Measurements from ENCODE around the gene BCAP29. TPM values are rescaled to one million over a fixed set of nuclear protein-coding genes. Genes with fewer than 3 reads are reported as not detected.

BCAP29 gene
- total and polyA plus RNA-seq, 5 donors from 2014 or later, result 15.5 to 47.4 (median 32.6) TPM

GRCh38 chr7:107564553-107565298 lies 15.3 kb upstream of the BCAP29 start:
- peak overlapping the region; percentile 90 for H3K27ac ChIP-seq (ENCODE audit: insufficient read depth, low read length, poor library complexity, severe bottlenecking)
- peaks cover 32 to 57% (median 47%) of the 10 kb centered on the region in 4 donors for H3K4me1 Mint-ChIP-seq
- DNase-seq, result peak in 1 of 3 donors; percentile 52
- H3K4me3 ChIP-seq (ENCODE audit: low read depth, low read length), result peak overlapping the region; percentile 83
- peaks cover 0 to 3% (median 0%) of the 10 kb centered on the region in 7 donors for H3K9me3 Mint-ChIP-seq
- no peaks in the 10 kb centered on the region for H3K27me3 Mint-ChIP-seq
- ATAC-seq (ENCODE audit: low read depth in 2 of 2), result no peak
- H3K36me3 Mint-ChIP-seq, result peaks cover 17% of the 10 kb centered on the region
- H3K27ac Mint-ChIP-seq, result peak overlapping the region; percentile 92 to 98 (median 93)
- H3K36me3 ChIP-seq (ENCODE audit: control insufficient read depth, insufficient read depth, low read length), result peaks cover 2% of the 10 kb centered on the region
- H3K9me3 ChIP-seq (ENCODE audit: control insufficient read depth in 2 of 2, low read length in 2 of 2), result no peaks in the 10 kb centered on the region
- no peaks in the 10 kb centered on the region for H3K27me3 ChIP-seq (ENCODE audit: control insufficient read depth, insufficient read depth, low read length)
- H3K4me3 Mint-ChIP-seq, result peak overlapping the region; percentile 83 to 98 (median 90)
- peaks cover 42% of the 10 kb centered on the region for H3K4me1 ChIP-seq (ENCODE audit: control insufficient read depth, insufficient read depth, low read length, poor library complexity, severe bottlenecking)

- ATAC-seq (ENCODE audit: low read depth in 2 of 2) (no peak), DNase-seq (no peak)
- Histone ChIP-seq H3K36me3 (ENCODE audit: control insufficient read depth, insufficient read depth, low read length) (peaks cover 11% of the 10 kb centered on the region), H3K4me3 (ENCODE audit: low read depth, low read length) (no peak overlapping the region), H3K27me3 (ENCODE audit: control insufficient read depth, insufficient read depth, low read length) (no peaks in the 10 kb centered on the region), H3K4me1 (ENCODE audit: control insufficient read depth, insufficient read depth, low read length, poor library complexity, severe bottlenecking) (no peaks in the 10 kb centered on the region), H3K9me3 (ENCODE audit: control insufficient read depth in 2 of 2, low read length in 2 of 2) (no peaks in the 10 kb centered on the region), H3K27ac (ENCODE audit: insufficient read depth, low read length, poor library complexity, severe bottlenecking) (no peak overlapping the region)
- Mint-ChIP-seq H3K4me1 (peaks cover 0 to 14% (median 4%) of the 10 kb centered on the region in 4 donors), H3K27ac (no peak overlapping the region), H3K27me3 (no peaks in the 10 kb centered on the region), H3K4me3 (no peak overlapping the region), H3K36me3 (peaks cover 29% of the 10 kb centered on the region), H3K9me3 (peaks cover 0 to 3% (median 0%) of the 10 kb centered on the region in 7 donors)
Measured at GRCh38 chr7:107570298-107570697, 9.7 kb upstream of the BCAP29 start.

- H3K27me3 Mint-ChIP-seq, result no peaks in the 10 kb centered on the region
- H3K4me1 Mint-ChIP-seq, result peaks cover 0 to 2% (median 1%) of the 10 kb centered on the region in 4 donors
- Histone ChIP-seq H3K4me1 (ENCODE audit: control insufficient read depth, insufficient read depth, low read length, poor library complexity, severe bottlenecking) (no peaks in the 10 kb centered on the region), H3K27me3 (ENCODE audit: control insufficient read depth, insufficient read depth, low read length) (no peaks in the 10 kb centered on the region), H3K36me3 (ENCODE audit: control insufficient read depth, insufficient read depth, low read length) (peaks cover 9% of the 10 kb centered on the region), H3K27ac (ENCODE audit: insufficient read depth, low read length, poor library complexity, severe bottlenecking) (no peak overlapping the region), H3K4me3 (ENCODE audit: low read depth, low read length) (no peak overlapping the region), H3K9me3 (ENCODE audit: control insufficient read depth in 2 of 2, low read length in 2 of 2) (no peaks in the 10 kb centered on the region)
- no peaks in the 10 kb centered on the region for H3K9me3 Mint-ChIP-seq
- no peak overlapping the region for H3K4me3 Mint-ChIP-seq
- ATAC-seq (ENCODE audit: low read depth in 2 of 2) (no peak), DNase-seq (no peak)
- no peak overlapping the region for H3K27ac Mint-ChIP-seq
- H3K36me3 Mint-ChIP-seq, result peaks cover 22% of the 10 kb centered on the region
Measured at GRCh38 chr7:107573537-107573936, 6.5 kb upstream of the BCAP29 start.

- peaks cover 7% of the 10 kb centered on the region for H3K36me3 Mint-ChIP-seq
- no peak for DNase-seq
- H3K4me3 ChIP-seq (ENCODE audit: low read depth, low read length), result peak overlapping the region; percentile 93
- peak overlapping the region; percentile 70 for H3K27ac ChIP-seq (ENCODE audit: insufficient read depth, low read length, poor library complexity, severe bottlenecking)
- peak overlapping the region; percentile 89 to 95 (median 91) for H3K4me3 Mint-ChIP-seq
- no peaks in the 10 kb centered on the region for H3K27me3 Mint-ChIP-seq
- ATAC-seq (ENCODE audit: low read depth in 2 of 2), result no peak
- peaks cover 5% of the 10 kb centered on the region for H3K36me3 ChIP-seq (ENCODE audit: control insufficient read depth, insufficient read depth, low read length)
- H3K4me1 ChIP-seq (ENCODE audit: control insufficient read depth, insufficient read depth, low read length, poor library complexity, severe bottlenecking), result peaks cover 24% of the 10 kb centered on the region
- no peaks in the 10 kb centered on the region for H3K27me3 ChIP-seq (ENCODE audit: control insufficient read depth, insufficient read depth, low read length)
- H3K27ac Mint-ChIP-seq, result peak overlapping the region; percentile 63 to 90 (median 90)
- peaks cover 16 to 31% (median 24%) of the 10 kb centered on the region in 4 donors for H3K4me1 Mint-ChIP-seq
- H3K9me3 ChIP-seq (ENCODE audit: control insufficient read depth in 2 of 2, low read length in 2 of 2), result no peaks in the 10 kb centered on the region
- H3K9me3 Mint-ChIP-seq, result no peaks in the 10 kb centered on the region
Measured at GRCh38 chr7:107579554-107579884, 527 bp upstream of the BCAP29 start.

GRCh38 chr7:107580716-107581383 lies 804 bp downstream of the BCAP29 start:
- no peak for DNase-seq

GRCh38 chr7:107581387-107582013 lies 1.5 kb downstream of the BCAP29 start:
- no peak for ATAC-seq (ENCODE audit: low read depth in 2 of 2)
- peaks cover 15 to 33% (median 23%) of the 10 kb centered on the region in 4 donors for H3K4me1 Mint-ChIP-seq
- no peaks in the 10 kb centered on the region for H3K9me3 Mint-ChIP-seq
- Histone ChIP-seq H3K4me3 (ENCODE audit: low read depth, low read length) (peak overlapping the region; percentile 88), H3K9me3 (ENCODE audit: control insufficient read depth in 2 of 2, low read length in 2 of 2) (no peaks in the 10 kb centered on the region), H3K4me1 (ENCODE audit: control insufficient read depth, insufficient read depth, low read length, poor library complexity, severe bottlenecking) (peaks cover 24% of the 10 kb centered on the region), H3K27ac (ENCODE audit: insufficient read depth, low read length, poor library complexity, severe bottlenecking) (no peak overlapping the region), H3K27me3 (ENCODE audit: control insufficient read depth, insufficient read depth, low read length) (no peaks in the 10 kb centered on the region), H3K36me3 (ENCODE audit: control insufficient read depth, insufficient read depth, low read length) (peaks cover 11% of the 10 kb centered on the region)
- no peaks in the 10 kb centered on the region for H3K27me3 Mint-ChIP-seq
- peak overlapping the region in 2 of 3 donors; percentile 22 to 42 for H3K27ac Mint-ChIP-seq
- DNase-seq, result no peak
- peak overlapping the region; percentile 63 to 89 (median 80) for H3K4me3 Mint-ChIP-seq
- peaks cover 14% of the 10 kb centered on the region for H3K36me3 Mint-ChIP-seq

More at GRCh38 chr7:107580716-107581383, 804 bp downstream of the BCAP29 start:
- peaks cover 15 to 31% (median 23%) of the 10 kb centered on the region in 4 donors for H3K4me1 Mint-ChIP-seq
- Histone ChIP-seq H3K36me3 (ENCODE audit: control insufficient read depth, insufficient read depth, low read length) (peaks cover 6% of the 10 kb centered on the region), H3K27me3 (ENCODE audit: control insufficient read depth, insufficient read depth, low read length) (no peaks in the 10 kb centered on the region), H3K4me1 (ENCODE audit: control insufficient read depth, insufficient read depth, low read length, poor library complexity, severe bottlenecking) (peaks cover 24% of the 10 kb centered on the region), H3K9me3 (ENCODE audit: control insufficient read depth in 2 of 2, low read length in 2 of 2) (no peaks in the 10 kb centered on the region), H3K4me3 (ENCODE audit: low read depth, low read length) (peak overlapping the region; percentile 88), H3K27ac (ENCODE audit: insufficient read depth, low read length, poor library complexity, severe bottlenecking) (peak overlapping the region; percentile 70)
- H3K36me3 Mint-ChIP-seq, result peaks cover 18% of the 10 kb centered on the region
- no peaks in the 10 kb centered on the region for H3K27me3 Mint-ChIP-seq
- no peaks in the 10 kb centered on the region for H3K9me3 Mint-ChIP-seq
- H3K27ac Mint-ChIP-seq, result peak overlapping the region in 2 of 3 donors; percentile 42 to 67
- peak overlapping the region; percentile 73 to 89 (median 86) for H3K4me3 Mint-ChIP-seq
- no peak for ATAC-seq (ENCODE audit: low read depth in 2 of 2)

- no peaks in the 10 kb centered on the region for H3K9me3 Mint-ChIP-seq
- no peaks in the 10 kb centered on the region for H3K9me3 ChIP-seq (ENCODE audit: control insufficient read depth in 2 of 2, low read length in 2 of 2)
- ATAC-seq (ENCODE audit: low read depth in 2 of 2) (no peak), DNase-seq (peak in 1 of 3 donors; percentile 23)
- H3K27me3 ChIP-seq (ENCODE audit: control insufficient read depth, insufficient read depth, low read length), result no peaks in the 10 kb centered on the region
- peaks cover 11% of the 10 kb centered on the region for H3K36me3 ChIP-seq (ENCODE audit: control insufficient read depth, insufficient read depth, low read length)
- H3K4me1 ChIP-seq (ENCODE audit: control insufficient read depth, insufficient read depth, low read length, poor library complexity, severe bottlenecking), result peaks cover 24% of the 10 kb centered on the region
- no peak overlapping the region for H3K27ac ChIP-seq (ENCODE audit: insufficient read depth, low read length, poor library complexity, severe bottlenecking)
- peaks cover 16% of the 10 kb centered on the region for H3K36me3 Mint-ChIP-seq
- no peaks in the 10 kb centered on the region for H3K27me3 Mint-ChIP-seq
- H3K4me3 Mint-ChIP-seq, result peak overlapping the region in 1 of 4 donors; percentile 54
- H3K4me1 Mint-ChIP-seq, result peaks cover 15 to 33% (median 23%) of the 10 kb centered on the region in 4 donors
- H3K4me3 ChIP-seq (ENCODE audit: low read depth, low read length), result peak overlapping the region; percentile 53
- no peak overlapping the region for H3K27ac Mint-ChIP-seq
Measured at GRCh38 chr7:107582875-107583274, 2.8 kb downstream of the BCAP29 start.

All from CD4-positive, CD25-positive, alpha-beta regulatory T cell (primary cell).